Measurements from ENCODE around the gene ELP2.

GRCh38 chr18:36195427-36196122 is 65.9 kb downstream of the ELP2 start:
- no peak for TF ChIP-seq EZH2phosphoT487 (IDR thresholded peaks at IDR 0.05; ENCODE audit: low read depth, severe bottlenecking, unreplicated experiment)
- no peak for TF ChIP-seq CTCF (IDR thresholded peaks at IDR 0.05; ENCODE audit: poor library complexity)
- TF ChIP-seq EZH2 (IDR thresholded peaks at IDR 0.05; ENCODE audit: borderline replicate concordance): no peak

All from hepatocyte (in vitro differentiated cells).